Tibial nerve (tissue), 3 donors: ENCODE results near the gene PLA2G6.

Experiments
- CTCF ChIP-seq, 5 experiments: fragments of 200-600 bp in 3 of 5; fragments of 450-650 bp in 2 of 5; sonication (generic) in 3 of 5; IDR thresholded peaks; one replicate each; pipeline ENCODE4 v1.5.1; 2016 to 2019; ENCODE audit warnings: antibody characterized with exemption in 5 of 5, mild to moderate bottlenecking in 3 of 5, moderate library complexity in 2 of 5
- POLR2A ChIP-seq, 2 donors: fragments of 450-650 bp; IDR thresholded peaks; one replicate each; pipeline ENCODE4 v1.6.1; 2017; ENCODE audit warnings: antibody characterized with exemption in 2 of 2, mild to moderate bottlenecking in 2 of 2, moderate library complexity in 2 of 2

GRCh38 chr22:38085501-38085900, 96.1 kb downstream of the PLA2G6 start:
- no peak for TF ChIP-seq CTCF (IDR thresholded peaks at IDR 0.05)
- TF ChIP-seq POLR2A (IDR thresholded peaks at IDR 0.05): no peak
